Iris pigment epithelial cell (primary cell): ENCODE data around the gene PELI2.

ENCODE experiments used
- DNase-seq: peaks from one replicate; pipeline ENCODE4 v3.0.0-alpha.2; 2011; ENCODE audit warnings: low read depth

PELI2 gene

GRCh38 chr14:56244138-56244789, 126.1 kb downstream of the PELI2 start:
- DNase-seq = peak; percentile 66

DNA sequence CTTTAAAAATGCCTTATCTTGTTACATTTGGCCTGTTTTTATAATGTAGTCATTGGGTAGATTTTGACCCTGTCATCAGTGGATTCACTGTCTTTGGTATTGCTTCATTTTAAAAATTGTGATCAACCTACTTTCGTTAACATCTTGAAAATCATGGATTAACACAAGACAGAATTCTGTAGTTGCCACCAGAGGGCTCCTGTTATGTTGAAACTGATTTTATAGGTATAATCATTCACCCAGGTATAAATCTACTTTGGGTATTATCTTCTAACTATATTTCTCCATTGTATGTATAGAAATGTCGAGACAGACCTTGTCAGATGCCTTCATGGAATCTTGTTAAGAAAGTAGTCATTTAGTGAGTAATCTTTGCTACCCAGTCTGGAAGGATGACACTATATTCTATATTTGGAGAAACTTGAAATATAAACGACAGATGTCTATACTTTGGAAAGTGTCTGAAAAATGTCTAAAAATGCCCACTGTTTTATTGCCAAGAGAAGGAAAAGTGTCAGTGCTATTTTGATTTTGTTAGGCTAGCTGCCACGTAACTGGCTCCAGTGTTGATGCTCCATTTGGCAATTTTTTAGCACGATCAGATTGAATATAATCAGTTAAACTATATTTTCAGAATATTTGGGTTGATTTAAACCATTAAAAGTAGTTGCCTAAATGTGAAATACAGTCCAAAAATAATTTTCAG, 129.4 kb downstream of the PELI2 start:
- DNase-seq = peak; percentile 38

GRCh38 chr14:56248442-56248841, 130.2 kb downstream of the PELI2 start:
- no peak for DNase-seq

DNA sequence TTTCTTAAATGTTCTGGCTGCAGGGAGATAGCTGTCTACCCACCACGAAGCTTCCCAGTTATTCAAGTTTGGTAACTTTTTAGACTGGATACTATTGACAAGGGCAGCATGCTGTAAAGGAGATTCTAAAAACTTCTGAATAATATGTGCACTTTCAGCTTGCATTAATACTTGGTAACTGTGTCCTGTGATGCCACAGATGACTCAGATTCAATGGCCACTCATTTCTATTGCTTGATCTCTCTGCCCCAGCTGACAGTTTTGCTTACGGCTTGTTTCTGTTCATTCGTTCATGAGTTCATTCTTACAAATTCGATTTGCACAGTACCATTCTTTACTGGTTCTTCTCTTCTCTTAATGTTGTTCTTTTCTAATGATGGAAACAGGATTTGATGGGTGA, 142.8 kb downstream of the PELI2 start:
- no peak for DNase-seq

DNA sequence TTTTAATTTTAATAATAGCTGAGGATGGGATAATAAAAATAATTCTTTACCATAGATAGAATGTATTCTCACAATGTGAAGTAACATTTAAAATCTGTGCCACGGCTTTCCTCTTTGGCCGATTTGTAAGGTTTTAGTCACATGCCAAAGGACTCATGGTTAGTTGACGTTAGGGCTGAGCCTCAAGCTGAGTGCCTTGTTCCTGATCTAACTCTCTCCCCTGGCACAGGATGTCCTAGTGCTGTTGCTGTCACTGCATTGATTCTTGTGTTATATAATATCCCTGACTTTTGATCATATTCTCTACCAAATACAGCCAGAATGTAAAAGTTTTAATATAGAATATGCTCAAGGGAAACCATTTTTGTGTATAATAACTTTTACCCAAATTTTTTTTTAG, 144.3 kb downstream of the PELI2 start:
- no peak for DNase-seq

DNA sequence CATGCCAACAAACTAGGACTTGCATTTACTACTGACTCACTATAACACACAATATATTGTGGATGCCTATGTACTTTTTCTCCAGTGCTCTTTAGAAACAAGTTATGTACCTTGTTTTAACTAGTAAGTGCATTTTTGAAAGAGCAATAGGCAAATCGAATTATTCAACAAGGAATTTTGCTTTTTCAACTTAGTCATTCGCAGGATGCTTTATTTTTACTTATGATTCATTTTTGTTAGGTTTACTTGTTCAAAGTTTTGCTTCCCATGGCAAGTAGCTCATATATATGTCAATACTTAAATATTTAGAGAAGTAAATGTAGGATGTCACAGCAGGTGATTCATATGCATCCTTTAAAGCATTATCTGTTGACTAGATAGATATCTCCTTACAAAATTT, 149.8 kb downstream of the PELI2 start:
- peak; percentile 14 for DNase-seq

GRCh38 chr14:56268673-56269072, 150.5 kb downstream of the PELI2 start:
- DNase-seq = peak; percentile 42

GRCh38 chr14:56270921-56271320, 152.7 kb downstream of the PELI2 start:
- DNase-seq = no peak

DNA sequence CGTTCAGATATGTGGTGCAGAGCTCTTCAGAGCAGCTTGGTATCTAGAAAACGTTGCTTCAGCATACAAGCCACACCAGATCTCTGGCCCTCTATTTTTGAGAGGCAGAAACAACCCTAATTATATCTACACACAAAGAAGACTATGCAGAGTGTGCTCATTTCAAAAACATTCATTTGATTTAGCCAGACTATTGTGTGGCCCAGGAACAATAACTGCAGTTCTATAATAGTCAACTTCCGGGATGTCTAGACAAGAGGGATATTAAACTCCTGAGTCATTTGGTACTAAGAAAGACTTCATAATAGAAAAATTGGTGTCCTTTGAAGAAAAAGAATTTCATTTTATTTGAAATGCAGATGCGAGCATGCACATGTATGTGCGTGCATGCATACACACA, 153.8 kb downstream of the PELI2 start:
- peak; percentile 73 for DNase-seq

GRCh38 chr14:56273155-56273554, 154.9 kb downstream of the PELI2 start:
- peak; percentile 26 for DNase-seq

- no peak for DNase-seq
Measured at GRCh38 chr14:56273951-56274350, 155.7 kb downstream of the PELI2 start.

DNA sequence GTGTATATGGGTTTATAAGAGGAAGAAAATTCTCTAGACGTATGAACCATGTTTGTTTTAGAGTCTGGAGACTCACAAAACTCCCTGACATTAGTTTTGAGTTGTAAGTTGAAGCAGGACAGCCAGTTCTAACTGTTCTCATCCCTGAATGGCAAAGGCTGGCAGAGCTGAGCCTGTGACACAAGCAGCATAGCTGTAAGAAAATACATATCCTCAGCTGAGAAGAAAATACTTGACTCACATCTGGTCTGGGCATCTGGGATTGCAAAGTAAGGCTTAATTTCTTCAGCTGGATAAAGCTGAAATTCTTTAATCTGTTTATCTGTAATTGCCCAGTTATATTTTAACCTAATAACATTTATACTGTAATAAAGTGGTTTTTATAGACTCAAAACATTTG, 156.3 kb downstream of the PELI2 start:
- DNase-seq = no peak

DNA sequence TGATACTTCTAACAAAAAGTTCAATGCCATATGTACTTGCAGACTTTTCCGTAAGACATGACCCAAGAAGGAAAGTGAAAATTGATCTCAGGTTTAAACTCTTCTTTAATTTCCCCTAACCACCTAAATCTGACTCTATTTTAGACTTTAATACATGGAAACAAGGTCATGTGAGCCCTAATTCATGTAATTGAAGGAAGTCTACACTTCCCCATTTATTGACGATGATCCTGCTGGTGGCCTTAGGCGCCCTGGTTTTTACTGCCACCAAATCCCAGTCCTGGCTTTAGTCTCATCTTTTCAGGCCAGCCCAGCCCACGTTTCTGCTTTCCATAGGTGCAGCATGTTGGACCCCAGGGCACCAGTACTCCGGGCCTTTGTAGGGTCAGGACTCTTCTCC, 157.9 kb downstream of the PELI2 start:
- DNase-seq = no peak

- no peak for DNase-seq
Measured at GRCh38 chr14:56278383-56278782, 160.2 kb downstream of the PELI2 start.

- no peak for DNase-seq
Measured at GRCh38 chr14:56280843-56281242, 162.6 kb downstream of the PELI2 start.

DNA sequence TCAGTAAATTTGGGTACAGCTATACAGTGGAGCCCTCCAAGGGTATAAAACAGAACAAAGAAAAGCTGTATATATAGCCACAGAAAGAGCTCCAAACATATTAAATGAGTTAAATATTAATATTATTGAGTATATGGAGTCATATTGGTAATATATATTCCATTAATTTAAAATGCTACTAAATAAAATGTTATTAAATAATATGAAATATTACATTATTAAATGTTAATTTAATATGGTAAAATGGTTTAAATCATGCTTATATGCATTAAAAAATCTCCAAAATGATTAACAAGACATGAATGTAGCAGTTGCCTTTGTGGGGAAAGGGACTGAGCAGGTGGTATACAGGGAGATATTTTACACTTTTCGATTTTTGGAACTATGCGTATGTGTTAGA, 164.0 kb downstream of the PELI2 start:
- DNase-seq = no peak

DNA sequence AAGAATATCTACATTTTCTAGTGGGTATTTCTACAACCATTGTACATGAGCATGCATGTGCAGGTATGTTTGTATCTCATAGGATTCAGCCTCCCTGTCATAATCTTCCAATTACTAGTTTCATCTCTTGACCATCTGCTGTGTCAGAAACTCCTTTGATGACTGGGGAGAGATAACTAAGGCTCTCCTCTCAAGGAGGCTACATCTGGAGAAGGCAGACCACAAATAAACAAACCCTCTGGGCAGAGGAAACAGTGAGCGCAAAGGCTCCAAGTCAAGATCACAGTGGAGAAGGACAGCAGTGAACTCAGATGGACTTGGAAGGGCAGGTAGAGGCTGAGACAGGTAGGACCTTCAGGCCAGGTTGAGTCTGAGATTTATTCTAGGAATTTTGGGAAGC, 166.4 kb downstream of the PELI2 start:
- peak; percentile 37 for DNase-seq

DNA sequence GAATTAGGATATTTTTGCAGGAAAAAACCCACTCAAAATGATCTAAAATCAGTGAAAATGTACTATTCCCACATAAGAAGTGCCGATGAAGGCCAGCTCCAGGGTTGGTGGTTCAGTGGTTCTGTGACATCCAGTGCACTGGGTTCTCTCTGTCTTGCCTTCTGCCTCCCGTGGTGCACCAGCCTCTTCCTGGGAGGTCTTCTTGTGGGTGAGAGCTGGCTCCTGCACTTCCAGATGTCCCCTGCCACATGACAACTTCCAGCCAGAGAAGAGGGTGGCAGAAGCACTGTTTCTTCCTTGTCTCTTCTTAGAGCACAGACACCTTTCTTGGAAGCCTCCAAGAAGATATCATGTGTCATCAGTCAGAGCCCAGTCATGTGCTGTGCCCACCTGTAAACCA, 170.9 kb downstream of the PELI2 start:
- DNase-seq = no peak

DNA sequence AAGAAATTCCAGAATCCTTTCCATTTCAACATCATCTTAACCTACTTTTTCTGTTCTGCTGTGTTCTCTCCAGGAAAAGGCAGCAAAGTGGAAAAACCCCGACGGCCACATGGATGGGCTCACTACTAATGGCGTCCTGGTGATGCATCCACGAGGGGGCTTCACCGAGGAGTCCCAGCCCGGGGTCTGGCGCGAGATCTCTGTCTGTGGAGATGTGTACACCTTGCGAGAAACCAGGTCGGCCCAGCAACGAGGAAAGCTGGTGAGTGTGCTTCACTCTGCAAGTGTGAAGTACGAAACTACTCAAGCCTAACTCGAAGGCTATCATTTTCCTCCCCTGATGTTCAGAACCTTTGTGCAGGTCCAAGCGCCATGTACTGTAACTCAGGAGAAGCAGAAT, 172.0 kb downstream of the PELI2 start:
- DNase-seq = no peak

- DNase-seq = no peak
Measured at GRCh38 chr14:56292970-56293369, 174.8 kb downstream of the PELI2 start.

DNA sequence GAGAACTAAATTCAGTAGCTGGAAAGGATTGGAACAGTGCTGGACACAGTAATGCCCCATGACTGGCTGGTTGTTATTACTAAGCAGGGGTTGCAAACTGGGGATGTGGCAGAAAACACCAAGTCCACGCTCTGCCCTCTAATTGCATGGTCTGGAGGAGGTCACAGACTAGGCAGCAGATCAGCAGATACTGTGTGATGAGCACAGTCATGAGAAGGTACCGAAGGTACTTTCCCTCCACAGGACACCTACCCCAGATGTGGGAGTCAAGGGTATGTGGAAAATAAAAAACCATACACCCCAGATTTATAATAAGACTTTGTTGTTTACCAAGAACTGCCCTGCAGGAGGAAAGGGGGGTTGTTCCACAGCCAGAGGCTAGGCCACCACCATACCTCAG, 175.3 kb downstream of the PELI2 start:
- DNase-seq = no peak

- no peak for DNase-seq
Measured at GRCh38 chr14:56294128-56294527, 175.9 kb downstream of the PELI2 start.

- DNase-seq = no peak
Measured at GRCh38 chr14:56295743-56296142, 177.5 kb downstream of the PELI2 start.

- no peak for DNase-seq
Measured at GRCh38 chr14:56297449-56297848, 179.2 kb downstream of the PELI2 start.
